ENCODE results near the gene TNS1.

The TNS1 gene

DNA sequence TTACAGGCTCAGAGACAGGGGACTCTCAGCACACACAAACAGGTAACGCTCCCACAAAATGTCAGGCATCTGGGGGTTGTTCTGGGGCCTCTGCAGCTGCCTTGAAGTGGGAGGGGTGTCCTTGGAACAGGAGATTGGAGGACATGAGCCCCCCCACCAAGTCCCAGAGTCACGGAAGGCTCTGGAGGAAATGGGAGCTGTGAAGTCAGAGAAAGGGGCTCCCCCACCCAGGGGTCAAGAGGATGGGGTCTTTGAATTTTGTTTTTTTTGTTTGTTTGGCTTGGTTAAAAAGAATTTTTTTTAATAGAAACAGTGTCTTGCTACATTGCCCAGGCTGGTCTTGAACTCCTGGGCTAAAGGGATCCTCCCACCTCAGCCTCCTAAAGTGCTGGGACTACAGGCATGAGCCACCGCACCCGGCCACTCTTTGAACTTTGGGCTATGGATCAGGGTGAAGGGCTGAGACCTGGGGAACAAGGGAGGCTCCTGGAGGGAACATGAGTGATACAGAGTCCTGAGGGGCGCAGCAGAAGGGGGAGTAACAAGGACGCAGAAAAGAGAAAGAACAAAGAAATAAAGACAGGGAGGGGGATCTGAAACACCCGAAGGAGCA, 46.8 kb downstream of the TNS1 start:
- DNase-seq, result no peak

DNA sequence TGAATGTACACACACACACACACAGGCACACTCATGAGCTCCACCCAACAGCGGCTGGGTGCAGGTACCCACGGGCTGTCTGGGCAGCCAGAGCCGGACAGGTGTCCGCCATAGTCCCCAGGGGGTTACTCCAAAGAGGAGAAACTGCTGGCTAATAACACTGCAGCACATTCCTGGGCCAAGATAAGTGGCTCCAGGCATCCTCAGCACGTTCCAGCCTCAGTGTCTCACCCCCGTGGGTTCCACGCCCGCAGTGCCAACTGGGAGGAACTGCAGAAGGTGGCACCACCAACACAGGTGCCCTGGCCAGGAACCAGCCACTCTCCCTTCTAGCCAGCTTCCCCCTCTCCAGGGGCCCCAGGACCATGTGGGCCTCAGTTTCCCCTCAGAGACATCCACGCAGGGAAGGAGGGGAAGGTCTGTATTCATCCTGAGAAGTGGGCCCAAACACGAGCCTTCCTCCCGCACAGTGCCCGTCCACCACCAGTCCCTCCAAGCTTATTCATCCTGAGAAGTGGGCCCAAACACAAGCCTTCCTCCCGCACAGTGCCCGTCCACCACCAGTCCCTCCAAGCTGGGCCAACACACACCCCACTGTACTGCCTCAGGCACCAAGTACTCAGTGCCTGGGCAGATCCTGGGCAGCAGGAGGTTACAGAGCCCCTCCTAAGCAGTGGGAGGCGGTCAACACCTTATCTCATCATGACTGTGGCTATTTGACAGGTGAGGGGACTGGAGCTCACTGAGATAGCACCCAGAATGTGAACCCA, 47.6 kb downstream of the TNS1 start:
- DNase-seq, result no peak

DNA sequence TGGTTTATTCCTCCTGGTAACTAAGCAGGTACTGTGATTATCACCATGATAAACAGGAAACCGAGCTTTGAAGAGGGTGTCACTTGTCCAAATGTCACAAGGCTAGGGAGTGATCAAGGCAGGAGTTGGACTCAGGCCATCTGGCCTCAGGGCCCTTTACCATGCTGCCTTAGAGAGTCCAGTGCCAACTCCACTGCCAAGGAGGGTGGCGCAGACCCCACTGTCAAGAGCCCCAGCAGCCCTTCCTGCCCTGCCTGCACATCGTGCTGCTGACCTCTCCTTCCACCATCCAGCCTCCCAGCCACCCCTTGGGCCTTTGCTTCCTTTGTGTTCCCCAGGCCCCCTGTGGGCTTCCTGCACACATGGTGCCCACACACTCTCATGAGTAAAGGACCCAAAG, 48.3 kb downstream of the TNS1 start:
- DNase-seq, result no peak

DNA sequence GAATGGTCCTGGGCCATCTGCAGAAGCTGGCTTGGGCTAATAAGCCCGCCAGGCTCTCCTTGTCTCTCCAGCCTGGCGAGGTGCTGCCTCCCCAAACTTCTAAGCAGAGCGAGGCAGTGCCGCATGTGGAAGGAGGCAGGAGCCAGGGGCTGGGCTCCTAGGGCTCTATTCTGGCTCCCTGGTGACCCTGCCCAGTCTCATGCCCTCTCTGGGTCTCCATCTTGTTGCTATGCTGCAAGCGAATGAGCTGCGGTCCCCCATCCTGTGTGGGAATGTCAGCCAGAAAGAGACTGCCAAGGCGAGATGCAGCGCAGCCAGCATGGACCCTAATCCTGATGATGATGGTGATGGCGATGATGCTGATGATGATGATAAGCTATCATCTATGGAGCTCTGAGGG, 48.7 kb downstream of the TNS1 start:
- no peak for DNase-seq

DNA sequence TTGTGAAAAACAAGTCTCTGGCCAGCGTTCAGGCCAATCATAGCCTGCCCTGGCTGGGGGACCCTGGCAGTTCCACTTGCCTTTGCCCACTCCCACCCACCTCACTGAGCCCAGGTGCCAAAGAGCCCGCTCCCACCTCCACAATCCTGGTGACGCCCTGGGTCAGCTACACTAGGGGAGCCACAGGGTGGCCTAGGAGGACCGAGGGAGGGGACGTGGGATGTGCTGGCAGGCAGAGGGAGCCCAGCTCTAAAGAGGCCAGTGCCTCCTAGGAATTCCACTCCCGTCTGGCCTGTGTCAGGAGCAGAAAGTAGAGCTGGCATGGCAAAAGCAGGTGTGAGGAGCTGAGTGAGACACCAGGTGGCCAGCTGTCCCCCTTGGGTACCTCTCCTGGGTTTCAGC, 49.3 kb downstream of the TNS1 start:
- DNase-seq, result no peak

DNA sequence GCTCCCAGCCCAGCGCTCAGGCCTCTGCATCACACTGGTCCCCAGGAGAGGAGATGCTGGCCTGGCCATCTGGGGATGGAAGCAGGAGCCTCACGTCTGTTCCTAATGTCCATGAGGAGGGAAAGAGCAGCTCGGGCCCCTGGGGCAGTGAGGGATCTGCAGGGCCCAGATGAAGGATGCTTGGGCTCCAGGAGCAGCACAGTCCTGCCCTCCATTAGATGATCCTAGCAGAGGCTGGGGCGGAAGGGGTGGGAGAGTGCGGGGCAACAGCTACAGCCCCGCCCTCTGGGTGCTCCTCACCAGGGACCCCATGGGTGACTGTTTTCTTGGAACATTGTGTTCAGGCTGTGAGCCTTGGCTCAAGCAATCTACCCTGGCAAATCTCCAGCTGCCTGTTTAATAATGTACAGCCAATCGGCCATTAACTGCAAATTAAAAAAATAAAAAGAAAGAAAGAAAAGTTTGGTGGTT, 49.7 kb downstream of the TNS1 start:
- DNase-seq, result no peak

DNA sequence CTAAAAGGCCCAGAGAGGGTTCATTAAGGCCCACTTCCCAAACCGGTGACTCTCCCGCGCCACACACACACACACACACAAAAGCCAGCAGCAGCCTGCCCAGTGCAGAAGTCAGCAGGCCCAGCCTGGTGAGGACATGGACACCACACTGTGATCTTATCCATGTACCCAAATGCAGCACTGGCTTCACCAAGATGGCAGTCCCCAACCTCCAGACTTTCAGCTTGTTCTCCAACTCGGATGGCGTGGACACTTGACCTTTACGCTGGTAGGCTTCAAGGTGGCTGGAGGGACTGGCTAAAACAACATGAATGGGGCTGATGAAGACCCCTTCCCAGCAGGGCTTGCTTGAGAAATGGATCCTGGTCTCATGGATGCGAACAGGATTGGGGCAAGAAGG, 50.4 kb downstream of the TNS1 start:
- no peak for DNase-seq

DNA sequence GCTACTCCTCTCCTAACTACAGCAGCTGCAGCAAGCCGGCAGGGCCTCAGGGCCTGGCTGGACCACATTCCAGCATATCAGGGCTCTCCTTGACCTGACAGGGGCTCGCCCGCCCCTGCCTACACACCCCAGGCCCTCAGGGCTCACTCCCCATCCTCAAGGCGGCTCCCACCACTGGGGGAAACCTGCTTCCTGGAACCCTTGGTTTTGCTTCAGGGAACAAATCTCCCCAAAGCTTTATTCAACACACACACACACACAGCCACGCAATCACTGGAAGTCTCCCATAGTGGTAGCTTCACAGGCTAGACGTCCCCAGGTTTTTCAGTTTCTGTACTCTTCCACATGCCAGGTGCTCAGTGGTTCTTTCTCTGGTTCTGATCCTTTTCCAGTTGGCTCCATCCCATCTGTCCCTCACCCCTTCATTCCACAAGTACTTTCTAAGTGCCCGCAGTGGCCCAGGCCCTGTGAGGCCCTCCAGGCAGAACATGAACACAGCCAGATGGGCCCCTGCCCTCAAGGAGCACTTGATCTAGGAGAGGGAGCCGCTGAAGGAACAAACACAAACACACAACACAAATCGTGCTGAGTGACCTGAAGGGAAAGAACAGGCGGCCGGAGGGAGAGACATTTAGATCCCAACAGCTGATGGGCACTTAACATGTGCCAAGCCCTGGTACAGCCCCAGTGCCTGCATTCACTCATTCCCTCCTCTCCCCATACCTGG, 51.1 kb downstream of the TNS1 start:
- DNase-seq, result no peak

DNA sequence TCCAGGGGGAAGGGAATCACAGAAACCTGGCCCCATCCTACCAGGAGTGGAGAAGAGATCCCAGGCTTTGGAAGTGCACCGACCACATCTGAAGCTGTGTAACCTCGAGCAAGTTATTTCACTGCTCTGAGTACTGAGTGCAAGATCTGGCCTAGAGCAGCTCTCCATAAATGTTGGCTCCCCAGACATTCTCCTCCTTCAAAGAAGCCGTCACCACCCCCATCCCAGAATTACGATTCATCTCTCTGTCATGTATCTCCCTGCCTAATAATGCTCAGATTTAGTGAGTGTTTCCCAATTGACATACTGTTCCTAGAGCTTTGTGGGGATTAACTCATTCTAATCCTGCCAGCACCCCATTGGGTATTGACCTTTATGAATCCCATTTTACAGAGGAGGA, 51.7 kb downstream of the TNS1 start:
- no peak for DNase-seq

DNA sequence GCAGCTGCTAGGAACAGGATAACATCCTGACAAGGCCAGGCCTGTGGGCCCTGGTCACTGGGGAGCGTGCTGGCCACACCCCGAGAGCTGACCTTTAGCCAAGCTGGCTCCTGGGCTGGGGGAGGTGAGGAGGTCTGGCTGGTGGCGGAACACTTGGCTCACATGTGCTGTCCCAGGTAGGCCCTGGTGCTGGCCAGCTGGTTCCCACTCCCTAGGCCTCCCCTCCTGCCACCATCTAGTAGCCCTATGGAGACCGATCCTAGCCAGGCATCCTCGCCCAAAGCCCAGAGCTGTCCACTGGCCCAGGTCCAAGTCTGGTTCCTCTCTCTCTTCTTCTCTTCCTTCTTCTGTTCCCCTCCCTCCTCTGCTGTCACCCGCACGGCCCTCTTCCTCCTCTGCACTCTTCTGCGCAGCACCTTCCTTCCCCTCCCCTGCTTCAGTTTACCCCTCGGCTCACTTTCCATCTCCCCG, 52.4 kb downstream of the TNS1 start:
- DNase-seq, result no peak

DNA sequence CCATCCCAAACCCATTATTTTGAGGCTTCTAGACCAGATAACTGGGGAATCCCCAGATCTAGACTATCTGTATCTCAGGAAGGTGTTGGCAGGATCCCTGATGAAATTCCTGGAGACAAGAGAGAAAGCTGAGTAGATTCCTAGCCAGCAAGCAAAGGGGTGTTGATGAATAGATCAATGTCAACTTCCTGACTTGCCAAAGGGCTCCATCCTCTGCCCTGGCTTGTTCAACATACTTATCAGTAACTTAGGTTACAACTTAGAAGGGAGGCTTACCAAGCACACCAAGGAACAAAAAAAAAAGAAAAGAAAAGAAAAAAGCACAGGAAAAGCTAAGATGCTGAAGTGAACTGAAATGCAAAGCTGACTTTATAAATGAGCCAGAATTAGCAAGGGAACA, 53.3 kb downstream of the TNS1 start:
- no peak for DNase-seq

DNA sequence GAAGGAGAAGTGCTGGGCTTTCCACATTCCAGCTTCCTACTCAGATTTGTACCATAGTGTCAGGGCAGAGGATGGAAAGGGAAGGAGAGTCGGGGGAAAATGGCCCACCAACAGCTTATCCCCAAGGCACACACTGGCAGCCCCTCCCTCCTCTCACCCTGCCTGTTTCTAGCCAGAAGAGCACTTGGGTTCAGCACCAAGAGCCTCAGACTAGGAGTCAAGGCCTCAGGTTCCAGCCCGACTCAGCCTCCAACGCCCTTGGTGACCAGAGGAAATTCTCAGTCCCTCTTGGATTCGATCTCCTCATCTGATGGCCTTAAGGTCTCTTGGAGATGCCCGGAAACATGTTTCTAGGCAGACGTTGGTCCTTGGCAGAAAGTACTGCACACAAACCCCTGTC, 53.9 kb downstream of the TNS1 start:
- DNase-seq, result no peak

DNA sequence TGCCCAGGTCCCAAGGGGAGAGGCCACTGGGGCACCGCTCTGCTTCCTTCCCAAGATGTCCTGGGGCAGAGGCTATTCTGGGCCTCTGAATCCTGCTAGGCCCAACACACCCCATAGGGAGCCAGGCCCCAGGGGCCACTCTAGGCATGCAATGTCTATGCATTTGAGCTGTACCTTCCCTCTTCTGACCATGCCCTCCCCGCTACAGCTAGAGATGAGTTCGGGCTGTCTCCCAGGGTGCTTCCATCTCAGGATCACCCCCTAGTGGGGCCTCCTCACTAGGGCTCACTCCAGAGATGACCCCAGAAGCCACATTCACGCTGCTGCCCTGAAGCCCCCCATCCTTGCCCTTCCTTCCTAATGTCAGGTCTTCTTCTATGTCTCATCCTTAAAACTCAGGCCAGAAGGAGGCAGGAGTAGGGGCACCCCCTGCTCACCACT, 54.4 kb downstream of the TNS1 start:
- no peak for DNase-seq

DNA sequence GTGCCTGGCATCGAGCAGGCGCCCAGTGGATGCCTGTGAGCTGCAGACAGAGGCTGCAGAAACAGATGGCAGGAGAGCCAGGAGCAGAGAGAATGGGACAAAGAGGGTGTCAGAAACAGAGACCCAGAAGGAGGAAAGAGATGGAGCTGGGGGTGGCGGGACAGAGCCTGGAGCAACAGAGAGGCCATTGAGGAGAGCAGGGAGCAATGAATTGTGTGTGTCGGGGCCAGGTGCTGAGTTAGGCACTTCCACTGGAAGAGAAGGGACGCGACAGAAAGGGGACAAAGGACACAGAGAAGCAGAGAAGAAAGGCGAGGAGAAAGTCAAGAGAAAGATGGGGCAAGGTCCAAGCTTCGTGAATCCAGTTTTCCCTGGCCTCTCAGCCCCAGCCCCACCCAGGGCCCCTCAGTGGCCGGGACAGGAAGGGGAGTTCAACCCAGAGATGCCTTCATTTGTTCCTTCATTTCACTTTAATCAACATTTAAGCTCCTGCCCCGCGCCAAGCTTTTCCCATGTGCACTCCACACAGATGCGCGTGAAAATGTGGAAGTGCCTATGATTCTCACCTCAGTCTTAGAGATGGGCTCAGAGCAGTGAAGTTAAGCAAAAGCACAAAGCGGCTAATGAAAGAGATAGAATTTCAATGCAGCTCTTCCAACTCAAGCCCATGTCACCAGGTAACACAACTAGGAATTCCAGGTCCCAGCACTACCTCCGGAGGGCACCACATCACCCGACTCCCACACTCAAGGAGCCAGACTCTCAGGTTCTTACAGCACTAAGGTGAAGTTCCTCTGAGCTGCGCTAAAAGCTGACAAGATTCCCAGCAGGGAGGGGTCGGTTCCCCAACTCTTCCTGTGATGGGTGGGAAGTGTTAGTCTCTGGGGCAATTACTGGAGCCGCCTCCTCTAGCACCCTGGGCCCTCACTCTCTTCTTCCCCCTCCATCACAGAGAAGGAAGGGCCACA, 55.1 kb downstream of the TNS1 start:
- DNase-seq, result no peak

DNA sequence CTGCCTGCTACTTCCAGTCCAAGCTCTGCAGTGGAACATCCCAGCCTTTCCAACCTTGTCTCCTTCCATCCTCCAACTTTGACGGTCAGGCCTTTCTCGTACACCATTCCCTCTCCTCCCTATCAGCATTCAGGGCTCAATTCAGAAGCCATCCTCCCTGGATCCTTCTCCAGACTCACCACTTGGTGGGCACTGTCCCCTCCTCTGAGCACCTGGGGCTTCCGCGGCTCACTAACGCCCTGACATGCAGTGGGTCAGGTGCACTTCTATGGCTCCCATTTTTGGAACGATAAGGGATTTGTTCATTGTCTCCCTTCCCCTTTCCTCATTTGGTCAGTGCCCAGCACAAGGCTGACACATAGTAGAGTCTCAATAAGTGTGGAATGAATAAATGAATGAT, 56.7 kb downstream of the TNS1 start:
- no peak for DNase-seq

DNA sequence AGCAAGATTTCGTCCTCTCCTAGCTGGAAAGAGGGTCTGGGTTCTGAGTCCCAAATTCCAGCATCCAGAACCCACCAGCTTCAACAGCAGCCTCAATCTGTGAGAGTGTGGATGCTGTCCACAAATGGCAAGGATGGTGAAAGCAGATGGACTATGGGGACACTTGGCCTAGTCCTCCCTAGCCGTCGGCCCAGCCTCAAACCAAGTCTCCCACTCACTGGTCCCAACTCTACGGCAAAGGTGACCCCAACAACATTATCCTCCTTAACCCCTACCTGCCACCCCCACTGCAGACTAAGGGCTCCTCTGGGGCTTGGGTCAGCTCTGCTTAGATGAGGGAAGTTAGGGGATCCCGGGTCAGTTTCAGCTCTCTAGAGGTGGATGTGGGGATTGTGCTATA, 57.3 kb downstream of the TNS1 start:
- DNase-seq, result no peak

DNA sequence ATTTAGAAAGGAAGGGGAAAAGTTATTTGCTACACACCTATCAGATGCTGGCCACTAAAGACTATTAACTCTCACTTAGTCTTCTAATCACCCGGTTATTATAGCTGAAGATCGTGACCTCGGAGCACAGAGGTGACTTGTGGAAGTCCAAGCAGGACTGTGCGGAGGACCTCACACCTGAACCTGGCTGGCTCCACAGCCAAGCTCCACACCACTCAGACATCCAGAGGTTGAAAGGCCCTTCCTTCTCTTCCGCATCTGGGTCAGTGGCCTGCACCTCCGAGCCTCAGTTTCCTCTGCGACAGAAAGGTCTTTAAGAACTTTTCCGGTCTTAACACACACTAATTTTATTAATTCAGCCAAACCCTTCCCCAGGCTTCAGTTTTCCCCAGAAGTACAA, 57.9 kb downstream of the TNS1 start:
- no peak for DNase-seq

DNA sequence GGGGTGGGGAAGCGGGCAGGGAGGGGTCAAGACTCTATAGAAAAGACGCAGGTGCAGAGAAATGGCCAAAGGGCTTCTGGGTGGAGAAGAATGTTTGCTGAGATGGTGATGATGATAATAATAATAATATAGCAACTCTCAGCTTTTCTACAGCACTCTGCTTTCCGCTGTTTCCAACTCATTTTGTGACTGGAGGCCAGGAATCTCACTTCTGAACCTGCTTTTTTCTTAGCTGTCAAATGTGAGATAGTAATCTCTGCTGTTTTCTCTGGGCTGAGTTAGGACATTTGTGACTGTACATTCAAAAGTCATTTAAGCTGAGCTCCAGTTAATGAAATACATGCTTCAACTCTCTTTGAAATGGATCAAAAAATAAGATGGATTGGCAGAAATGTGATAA, 58.4 kb downstream of the TNS1 start:
- no peak for DNase-seq

DNA sequence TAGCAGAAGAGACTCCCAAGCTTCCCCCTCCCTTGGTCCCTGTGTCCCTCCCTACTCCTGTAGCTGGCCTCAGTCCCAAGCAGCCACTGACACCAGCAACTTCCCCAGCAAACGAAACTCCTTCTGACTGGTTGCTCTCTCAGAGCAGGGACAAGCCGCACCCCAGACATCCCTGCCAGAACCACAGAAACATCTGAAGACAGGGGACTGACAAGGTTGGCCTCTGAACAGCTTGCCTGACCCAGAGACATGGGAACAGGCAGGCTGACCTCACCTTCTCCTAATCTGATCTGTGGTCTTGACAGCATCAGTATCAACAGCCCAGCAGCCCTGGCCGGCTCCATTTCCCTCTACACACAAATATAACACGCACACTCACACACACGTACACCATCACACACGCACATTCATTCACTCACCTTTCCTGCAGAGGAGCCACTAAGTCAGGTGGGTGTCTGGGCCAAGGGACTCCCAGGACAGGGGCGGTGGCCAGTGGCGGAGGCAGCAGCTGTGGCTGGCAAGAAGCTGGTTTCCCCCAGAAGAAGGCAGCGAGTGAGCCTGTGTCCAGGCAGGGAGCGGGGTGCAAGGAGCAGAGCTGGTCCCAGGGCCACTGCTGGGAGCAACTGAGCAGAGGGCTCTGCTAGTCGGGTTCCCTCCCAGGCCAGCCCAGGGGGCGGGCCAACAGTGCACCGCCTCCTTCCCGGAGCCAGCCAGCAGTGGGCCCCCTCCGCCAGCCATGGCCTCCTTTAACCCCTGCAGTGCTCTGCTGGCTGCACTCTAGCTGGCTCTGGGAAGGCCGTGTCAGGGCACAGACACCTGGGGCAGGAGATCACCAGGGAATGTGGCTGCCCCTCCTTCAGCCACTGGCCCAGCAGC, 59.1 kb downstream of the TNS1 start:
- DNase-seq, result peak; percentile 78

DNA sequence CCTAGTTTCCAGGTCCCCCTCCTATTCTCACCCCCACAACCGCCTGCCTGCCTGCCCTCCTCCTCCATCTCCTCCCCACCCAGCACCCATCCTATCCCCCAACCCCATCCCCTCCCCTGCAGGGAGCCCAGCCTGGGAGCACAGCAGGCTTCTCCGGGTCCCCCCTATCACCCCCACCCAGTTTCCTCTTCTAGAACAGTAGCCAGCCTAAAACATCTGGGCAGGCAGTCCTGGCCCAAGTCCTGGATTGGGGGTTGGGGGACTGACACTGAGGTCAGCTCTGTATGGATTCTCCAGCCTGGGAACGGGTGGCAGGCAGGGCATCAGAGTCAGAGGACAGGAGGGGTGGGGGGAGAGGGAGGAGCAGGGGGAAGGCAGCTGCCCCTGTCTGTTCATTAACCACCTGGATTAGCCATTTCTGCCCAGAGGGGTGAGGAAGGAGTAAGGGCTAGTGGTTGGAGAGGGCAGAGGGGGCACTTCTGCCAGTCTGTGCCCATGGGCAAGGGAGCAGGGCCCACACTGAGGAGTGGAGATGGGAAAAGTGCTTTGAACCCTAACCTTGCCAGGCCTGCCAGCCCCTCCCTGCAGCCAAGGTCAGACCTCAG, 60.0 kb downstream of the TNS1 start:
- no peak for DNase-seq

All from hematopoietic multipotent progenitor cell treated with erythropoietin and hydrocortisone succinate and interleukin-3 and kit ligand, for 6 days (in vitro differentiated cells).